ENCODE data around the gene PRKAG2.
"Not testable (repeated sequence)": the region's sequence is repeated elsewhere in the genome, so short reads cannot be mapped to it uniquely, and the experiment has no call there.

Gene PRKAG2

GRCh38 chr7:151790830-151791620 is 85.9 kb downstream of the PRKAG2 start:
- DNase-seq (ENCODE audit: low read depth in 1 of 2, low spot score in 1 of 2) = no peak

- DNase-seq (ENCODE audit: low read depth in 1 of 2, low spot score in 1 of 2) = no peak
Observed at GRCh38 chr7:151790095-151790829, 86.7 kb downstream of the PRKAG2 start.

- no peak for DNase-seq (ENCODE audit: low read depth in 1 of 2, low spot score in 1 of 2)
Observed at GRCh38 chr7:151789380-151789947, 87.5 kb downstream of the PRKAG2 start.

- no peak for DNase-seq (ENCODE audit: low read depth in 1 of 2, low spot score in 1 of 2)
Observed at GRCh38 chr7:151787348-151787747, 89.6 kb downstream of the PRKAG2 start.

- no peak for DNase-seq (ENCODE audit: low read depth in 1 of 2, low spot score in 1 of 2)
Observed at GRCh38 chr7:151786936-151787335, 90.0 kb downstream of the PRKAG2 start.

GRCh38 chr7:151786241-151786640 is 90.7 kb downstream of the PRKAG2 start:
- no peak for DNase-seq (ENCODE audit: low read depth in 1 of 2, low spot score in 1 of 2)

GRCh38 chr7:151785681-151785965 is 91.3 kb downstream of the PRKAG2 start:
- DNase-seq (ENCODE audit: low read depth in 1 of 2, low spot score in 1 of 2) = no peak

- no peak for DNase-seq (ENCODE audit: low read depth in 1 of 2, low spot score in 1 of 2)
Observed at GRCh38 chr7:151784853-151785680, 91.8 kb downstream of the PRKAG2 start.

GRCh38 chr7:151783958-151784575 is 92.8 kb downstream of the PRKAG2 start:
- DNase-seq (ENCODE audit: low read depth in 1 of 2, low spot score in 1 of 2) = no peak

- peak; percentile 37 to 63 for DNase-seq (ENCODE audit: low read depth in 1 of 2, low spot score in 1 of 2)
Observed at GRCh38 chr7:151782598-151783448, 94.1 kb downstream of the PRKAG2 start.

- DNase-seq (ENCODE audit: low read depth in 1 of 2, low spot score in 1 of 2) = not testable (repeated sequence)
Observed at GRCh38 chr7:151782256-151782597, 94.7 kb downstream of the PRKAG2 start.

- no peak for DNase-seq (ENCODE audit: low read depth in 1 of 2, low spot score in 1 of 2)
Observed at GRCh38 chr7:151781161-151781845, 95.6 kb downstream of the PRKAG2 start.

GRCh38 chr7:151780631-151781030 is 96.3 kb downstream of the PRKAG2 start:
- DNase-seq (ENCODE audit: low read depth in 1 of 2, low spot score in 1 of 2) = no peak

- no peak for DNase-seq (ENCODE audit: low read depth in 1 of 2, low spot score in 1 of 2)
Observed at GRCh38 chr7:151779678-151780077, 97.2 kb downstream of the PRKAG2 start.

GRCh38 chr7:151779255-151779654 is 97.7 kb downstream of the PRKAG2 start:
- no peak for DNase-seq (ENCODE audit: low read depth in 1 of 2, low spot score in 1 of 2)

GRCh38 chr7:151777908-151778670 is 98.8 kb downstream of the PRKAG2 start:
- no peak for DNase-seq (ENCODE audit: low read depth in 1 of 2, low spot score in 1 of 2)

GRCh38 chr7:151777495-151777880 is 99.4 kb downstream of the PRKAG2 start:
- DNase-seq (ENCODE audit: low read depth in 1 of 2, low spot score in 1 of 2) = no peak

GRCh38 chr7:151776876-151777494 is 99.9 kb downstream of the PRKAG2 start:
- DNase-seq (ENCODE audit: low read depth in 1 of 2, low spot score in 1 of 2) = no peak
